NT2/D1 (cell line): ENCODE results near the gene CCDC88C.

Source experiments
- DNase-seq: peaks from one replicate; pipeline ENCODE4 v3.0.0-alpha.2; 2011; ENCODE audit warnings: low read depth, low spot score
- H3K27me3 ChIP-seq: 2 replicates; pipeline ENCODE4 v1.6.0; 2011; ENCODE audit warnings: mild to moderate bottlenecking; ENCODE audit not compliant: insufficient read length, insufficient read depth
- H3K36me3 ChIP-seq: 2 replicates; pipeline ENCODE4 v1.6.1; 2011; ENCODE audit warnings: mild to moderate bottlenecking, low read length, mixed read lengths; ENCODE audit not compliant: insufficient read depth, insufficient read length
- H3K4me1 ChIP-seq: 2 replicates; pipeline ENCODE4 v1.5.1; 2011; ENCODE audit not compliant: insufficient read depth, insufficient read length
- H3K4me3 ChIP-seq: 2 replicates; pipeline ENCODE4 v1.5.1; 2011; ENCODE audit warnings: low read depth; ENCODE audit not compliant: insufficient read length
- H3K9ac ChIP-seq: 2 replicates; pipeline ENCODE4 v1.6.0; 2011; ENCODE audit warnings: low read depth; ENCODE audit not compliant: insufficient read length
- H3K9me3 ChIP-seq: 2 replicates; pipeline ENCODE4 v1.5.1; 2011; ENCODE audit warnings: mild to moderate bottlenecking, low read length; ENCODE audit not compliant: insufficient read depth
- SUZ12 ChIP-seq: IDR thresholded peaks from 2 replicates; pipeline ENCODE4 v1.6.1; 2011; ENCODE audit not compliant: insufficient read length, insufficient read depth; ENCODE audit errors: extremely low read depth
- YY1 ChIP-seq: IDR thresholded peaks from 2 replicates; pipeline ENCODE4 v1.6.1; 2011; ENCODE audit not compliant: insufficient read length, insufficient read depth
- ZNF274 ChIP-seq: IDR thresholded peaks from 2 replicates; pipeline ENCODE4 v1.6.1; 2011; ENCODE audit warnings: mild to moderate bottlenecking, low read depth, low read length

Gene CCDC88C

DNA sequence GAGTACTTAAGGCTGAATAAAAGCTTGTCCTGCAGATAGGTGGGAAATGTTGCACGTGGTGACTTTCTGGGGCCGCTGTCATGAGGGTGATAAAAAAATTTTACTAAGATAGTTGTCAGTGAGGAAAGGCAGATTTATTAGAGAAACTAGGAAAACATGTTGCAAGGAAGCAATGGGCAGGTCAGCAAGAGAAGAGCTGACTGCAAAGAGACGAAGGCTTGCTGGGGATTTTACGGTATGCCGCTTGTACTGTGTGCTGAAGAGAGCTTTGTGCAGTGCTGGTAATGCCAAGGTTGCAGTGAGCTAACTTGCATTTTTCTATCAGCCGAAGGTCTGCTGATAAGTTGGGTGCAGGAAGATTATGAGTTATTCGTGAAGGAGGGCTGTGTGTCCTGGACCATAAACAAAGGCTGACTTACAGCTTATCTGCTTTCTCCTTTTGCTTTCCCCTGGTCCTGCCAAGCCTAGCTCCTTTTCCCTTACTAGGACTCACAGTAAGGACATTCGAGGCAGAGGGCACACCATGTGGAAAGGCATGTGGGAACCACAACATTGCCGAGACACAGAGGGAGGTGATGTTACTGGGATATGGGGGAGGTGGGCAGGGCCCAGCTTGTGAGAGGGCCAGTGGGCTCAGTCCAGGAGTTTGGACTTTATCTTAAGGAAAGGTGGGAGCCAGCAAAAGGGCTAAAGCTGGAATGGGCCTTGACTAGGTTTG lies 7.4 kb upstream of the CCDC88C start:
- TF ChIP-seq SUZ12 (no peak), YY1 (no peak), ZNF274 (no peak)
- Histone ChIP-seq H3K4me1 (no peaks in the 10 kb centered on the region), H3K9me3 (no peaks in the 10 kb centered on the region), H3K36me3 (no peaks in the 10 kb centered on the region), H3K4me3 (no peak overlapping the region), H3K27me3 (no peaks in the 10 kb centered on the region), H3K9ac (no peak overlapping the region)
- DNase-seq: no peak

DNA sequence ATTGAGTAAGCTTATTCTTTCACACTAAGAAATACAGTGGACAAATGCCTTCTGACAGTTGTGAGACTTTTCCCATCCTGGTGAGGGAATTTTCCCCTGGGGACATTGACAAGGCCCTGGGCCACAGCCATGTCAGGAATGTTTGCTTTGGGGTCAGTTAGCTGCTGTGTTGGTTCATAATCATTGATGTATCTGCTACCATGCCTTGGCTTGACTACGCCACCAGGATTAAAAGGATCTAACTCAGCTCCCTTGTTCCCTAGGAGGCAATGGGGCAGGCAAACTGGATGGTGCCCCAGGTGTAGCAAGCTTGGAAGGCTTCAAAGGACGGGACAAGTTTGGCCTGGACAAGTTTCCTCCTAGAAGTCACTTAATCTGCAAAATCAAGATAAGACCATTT lies 3.1 kb upstream of the CCDC88C start:
- Histone ChIP-seq H3K4me1 (no peaks in the 10 kb centered on the region), H3K27me3 (no peaks in the 10 kb centered on the region), H3K4me3 (no peak overlapping the region), H3K9ac (no peak overlapping the region), H3K9me3 (no peaks in the 10 kb centered on the region), H3K36me3 (peaks cover 3% of the 10 kb centered on the region)
- DNase-seq: no peak
- no peak for TF ChIP-seq YY1
- no peak for TF ChIP-seq ZNF274

DNA sequence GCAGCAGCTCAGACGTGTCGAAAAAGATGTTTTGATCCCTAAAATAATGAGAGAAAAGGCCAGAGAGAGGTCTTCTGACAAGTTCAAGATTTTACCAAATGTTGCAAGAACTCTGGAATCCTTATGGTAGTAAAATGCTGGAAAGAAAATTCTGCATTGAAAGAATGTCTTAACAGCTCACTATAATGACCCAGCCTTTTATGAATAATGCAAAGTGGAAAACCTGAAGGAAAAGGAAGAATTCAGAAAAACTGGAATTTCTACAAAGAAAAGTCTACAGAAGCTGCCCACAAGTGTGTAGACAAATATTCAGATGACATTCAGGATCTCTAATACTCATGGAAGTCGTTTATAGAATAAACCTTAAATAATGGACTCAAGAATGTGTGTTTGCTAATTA lies 1.8 kb upstream of the CCDC88C start:
- TF ChIP-seq YY1 (no peak), ZNF274 (no peak), SUZ12 (no peak)

DNA sequence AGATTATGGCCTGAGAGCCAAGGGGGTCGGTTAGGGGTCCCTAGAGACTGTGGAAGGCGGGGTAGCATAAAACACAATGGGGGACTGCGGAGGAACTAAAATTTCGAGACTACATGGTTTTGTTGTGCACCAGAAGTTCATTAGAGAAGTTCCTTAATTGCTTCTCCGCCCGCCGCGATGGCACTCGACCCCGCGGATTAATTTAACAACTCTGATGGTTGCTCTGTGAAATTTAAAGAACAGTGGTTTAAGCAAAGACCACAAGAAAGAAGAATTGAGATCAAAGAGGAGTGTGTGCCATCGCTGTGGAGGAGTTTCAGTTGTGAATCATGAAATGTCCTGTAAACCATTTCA lies 1.4 kb upstream of the CCDC88C start:
- TF ChIP-seq ZNF274 (no peak), SUZ12 (no peak), YY1 (no peak)
- DNase-seq: no peak
- Histone ChIP-seq H3K9me3 (no peaks in the 10 kb centered on the region), H3K4me3 (no peak overlapping the region), H3K4me1 (no peaks in the 10 kb centered on the region), H3K27me3 (no peaks in the 10 kb centered on the region), H3K36me3 (peaks cover 3% of the 10 kb centered on the region), H3K9ac (no peak overlapping the region)

More for the DNA sequence above, 1.8 kb upstream of the CCDC88C start:
- DNase-seq: no peak
- no peaks in the 10 kb centered on the region for H3K9me3 ChIP-seq
- no peaks in the 10 kb centered on the region for H3K4me1 ChIP-seq
- no peak overlapping the region for H3K9ac ChIP-seq
- H3K4me3 ChIP-seq: no peak overlapping the region
- no peaks in the 10 kb centered on the region for H3K27me3 ChIP-seq
- H3K36me3 ChIP-seq: peaks cover 3% of the 10 kb centered on the region

DNA sequence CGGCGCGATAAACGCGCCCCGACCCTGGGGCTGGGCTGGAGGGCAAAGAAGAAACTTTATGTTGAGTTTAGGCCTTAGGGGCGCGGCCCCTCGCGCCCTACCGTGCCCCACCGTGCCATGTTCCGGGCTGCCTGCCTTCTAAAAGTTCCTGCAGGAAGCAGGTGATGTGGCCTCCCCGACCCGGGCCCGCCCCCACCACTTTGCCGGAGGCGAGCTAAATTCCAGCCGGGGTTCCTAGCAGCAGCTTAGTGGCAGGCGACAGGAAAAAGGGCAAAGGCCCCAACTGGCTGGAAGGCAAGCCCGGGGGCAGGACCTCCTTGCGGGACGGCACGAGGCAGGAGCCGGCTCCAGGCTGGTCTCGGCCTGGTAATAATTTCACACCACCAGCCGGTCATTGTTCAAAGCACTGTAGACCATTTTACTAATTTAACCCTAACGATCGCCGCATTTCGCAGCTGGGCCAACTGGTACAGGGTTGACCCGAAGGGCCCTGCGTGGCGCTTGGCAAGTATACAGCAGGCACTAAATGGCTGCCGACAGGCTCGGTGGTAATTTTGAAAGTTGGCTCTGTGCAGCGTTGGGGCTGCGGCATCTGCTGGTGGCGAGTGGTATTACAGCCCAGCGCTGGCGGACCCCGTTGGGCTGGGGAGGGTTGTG lies 895 bp upstream of the CCDC88C start:
- DNase-seq: no peak
- peak overlapping the region; percentile 70 for H3K9ac ChIP-seq

DNA sequence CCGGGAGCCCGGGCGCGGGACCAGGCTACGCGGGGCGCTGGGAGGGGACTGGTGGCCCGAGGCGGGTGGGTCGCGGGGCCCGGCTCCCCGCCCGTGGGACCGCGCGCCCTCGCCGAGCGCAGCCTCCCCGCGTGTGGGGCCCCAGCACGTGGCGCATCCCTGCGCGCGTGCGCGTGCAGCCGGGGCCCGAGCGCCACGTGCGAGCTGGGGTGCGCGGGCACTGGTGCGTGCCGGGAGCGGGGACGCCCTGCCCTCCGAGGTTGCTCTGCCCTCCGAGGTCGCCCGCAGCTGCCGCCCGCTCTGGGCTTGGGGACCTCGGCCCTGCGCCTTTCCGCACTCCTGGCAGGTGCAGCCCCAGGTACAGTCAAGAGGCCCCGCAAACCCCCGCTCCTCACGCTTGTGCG lies 365 bp upstream of the CCDC88C start:
- TF ChIP-seq SUZ12: no peak

More for the DNA sequence above, 895 bp upstream of the CCDC88C start:
- no peaks in the 10 kb centered on the region for H3K27me3 ChIP-seq
- peaks cover 8% of the 10 kb centered on the region for H3K36me3 ChIP-seq
- TF ChIP-seq ZNF274 (no peak), YY1 (no peak), SUZ12 (no peak)
- H3K9me3 ChIP-seq: no peaks in the 10 kb centered on the region
- H3K4me3 ChIP-seq: peak overlapping the region; percentile 45
- no peaks in the 10 kb centered on the region for H3K4me1 ChIP-seq

DNA sequence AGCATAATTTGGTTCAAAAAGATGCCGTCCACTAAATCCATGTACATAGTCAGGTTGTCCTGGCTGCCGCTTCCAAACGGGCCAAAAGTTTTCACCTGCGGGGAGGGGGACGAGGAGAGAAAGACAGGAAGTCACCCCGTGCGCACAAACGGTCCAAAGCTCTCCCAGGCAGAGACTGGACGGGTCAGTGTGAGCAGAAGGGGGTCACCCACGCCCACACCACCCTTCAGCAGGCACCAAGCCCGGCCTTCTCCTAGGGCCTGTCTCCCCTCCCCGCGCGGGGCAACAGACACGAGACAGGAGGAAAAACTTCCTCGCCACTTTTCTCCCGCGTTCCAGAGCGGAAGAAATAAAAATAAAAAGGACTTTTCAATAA lies 888 bp downstream of the CCDC88C start:
- no peaks in the 10 kb centered on the region for H3K9me3 ChIP-seq
- no peak for TF ChIP-seq YY1
- H3K4me1 ChIP-seq: no peaks in the 10 kb centered on the region
- H3K4me3 ChIP-seq: peak overlapping the region; percentile 63
- DNase-seq: no peak
- H3K27me3 ChIP-seq: no peaks in the 10 kb centered on the region
- H3K9ac ChIP-seq: peak overlapping the region; percentile 82
- H3K36me3 ChIP-seq: peaks cover 10% of the 10 kb centered on the region

More for the DNA sequence above, 365 bp upstream of the CCDC88C start:
- no peak for DNase-seq
- H3K27me3 ChIP-seq: no peaks in the 10 kb centered on the region
- peaks cover 10% of the 10 kb centered on the region for H3K36me3 ChIP-seq
- H3K4me1 ChIP-seq: no peaks in the 10 kb centered on the region
- peak overlapping the region; percentile 45 for H3K4me3 ChIP-seq
- peak overlapping the region; percentile 70 for H3K9ac ChIP-seq
- H3K9me3 ChIP-seq: no peaks in the 10 kb centered on the region
